ENCODE data around the gene RPS19. TPM values are rescaled to one million over a fixed set of nuclear protein-coding genes. Genes with fewer than 3 reads are reported as not detected.
"Not testable (repeated sequence)": the region's sequence is repeated elsewhere in the genome, so short reads cannot be mapped to it uniquely, and the experiment has no call there.

RPS19 gene
- polyA plus RNA-seq, 3 donors: 1,302 to 1,867 (median 1,631) TPM

DNA sequence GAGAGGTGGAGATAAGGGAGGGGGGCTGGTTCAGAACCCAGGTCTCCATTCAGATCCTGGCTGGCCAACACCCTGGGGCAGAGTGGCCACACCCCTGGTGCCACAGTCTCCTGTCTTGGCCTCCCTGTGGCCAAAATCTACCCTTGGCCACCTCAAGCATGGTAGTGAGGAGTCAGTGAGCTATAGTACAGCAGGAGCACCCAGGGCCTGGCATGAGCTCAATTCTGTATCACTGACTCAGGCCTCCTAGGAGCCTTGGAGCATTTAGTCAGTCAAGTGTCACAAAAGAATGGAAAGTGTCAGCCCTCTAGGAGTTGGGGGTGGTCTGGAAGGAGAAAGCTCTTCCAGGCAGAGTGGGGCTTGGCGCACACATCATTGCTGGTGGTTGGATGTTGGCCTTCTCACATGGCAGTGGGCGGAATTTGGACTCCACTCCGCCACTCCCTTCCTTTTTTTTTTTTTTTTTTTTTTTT, 10.4 kb downstream of the RPS19 start:
- DNase-seq (ENCODE audit: extremely low read depth in 1 of 11, low read depth in 9 of 11, low spot score in 4 of 11): no peak

DNA sequence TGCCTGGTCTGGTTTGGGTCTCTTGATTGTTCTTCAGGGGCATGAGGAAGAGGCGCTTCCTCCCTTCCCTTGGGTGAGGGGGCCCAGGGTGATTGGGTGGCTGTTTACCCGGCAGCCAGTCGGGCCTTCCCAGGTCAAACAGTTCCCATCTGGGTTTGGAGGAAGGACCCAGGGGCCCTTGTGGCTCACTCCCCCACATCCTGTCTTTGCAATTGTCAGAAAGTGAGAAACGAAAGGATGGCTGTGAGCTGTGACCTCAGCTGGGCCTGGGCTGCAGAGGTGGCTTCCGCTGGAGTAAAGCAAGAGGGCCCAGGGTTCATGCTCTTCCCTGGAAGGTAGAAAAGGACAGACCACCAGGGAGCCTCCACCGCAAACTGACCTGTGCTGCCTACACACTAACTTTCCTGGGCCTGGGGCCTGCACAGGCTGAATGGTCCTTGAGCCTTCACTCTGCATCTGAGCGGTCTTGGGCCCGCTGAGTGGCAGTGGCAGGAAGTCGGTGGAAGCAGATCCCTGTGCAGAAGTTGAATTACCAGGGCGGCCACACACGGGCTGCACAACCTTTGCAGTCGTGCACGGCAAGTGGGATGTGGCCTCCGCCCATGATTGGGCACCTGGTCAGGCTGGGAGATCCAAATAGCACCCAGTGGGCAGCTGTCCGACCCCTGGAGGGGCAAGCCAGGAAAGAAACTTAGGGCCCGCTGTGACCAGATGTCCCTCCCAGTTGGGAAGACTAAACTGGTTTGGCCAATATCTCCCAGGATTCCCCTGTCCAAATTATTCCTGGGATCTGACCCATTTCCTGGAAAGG, 11.7 kb downstream of the RPS19 start:
- no peak for DNase-seq (ENCODE audit: extremely low read depth in 1 of 11, low read depth in 9 of 11, low spot score in 4 of 11)

DNA sequence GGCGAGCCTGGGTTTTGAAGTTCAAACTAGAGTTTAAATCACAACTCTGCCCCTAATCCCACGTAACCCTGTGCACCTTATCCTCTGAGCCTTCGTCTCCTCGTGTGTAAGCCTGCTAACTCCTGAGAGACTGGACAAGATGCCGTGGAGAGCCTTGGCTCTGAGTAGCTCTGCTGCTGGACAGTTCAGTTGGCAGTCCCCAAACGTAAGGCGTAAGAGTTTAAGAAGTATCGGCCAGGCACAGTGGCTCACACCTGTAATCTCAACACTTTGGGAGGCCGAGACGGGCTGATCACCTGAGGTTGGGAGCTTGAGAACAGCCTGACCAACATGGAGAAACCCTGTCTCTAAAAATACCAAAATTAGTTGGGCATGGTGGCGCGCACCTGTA, 12.3 kb downstream of the RPS19 start:
- no peak for DNase-seq (ENCODE audit: extremely low read depth in 1 of 11, low read depth in 9 of 11, low spot score in 4 of 11)

DNA sequence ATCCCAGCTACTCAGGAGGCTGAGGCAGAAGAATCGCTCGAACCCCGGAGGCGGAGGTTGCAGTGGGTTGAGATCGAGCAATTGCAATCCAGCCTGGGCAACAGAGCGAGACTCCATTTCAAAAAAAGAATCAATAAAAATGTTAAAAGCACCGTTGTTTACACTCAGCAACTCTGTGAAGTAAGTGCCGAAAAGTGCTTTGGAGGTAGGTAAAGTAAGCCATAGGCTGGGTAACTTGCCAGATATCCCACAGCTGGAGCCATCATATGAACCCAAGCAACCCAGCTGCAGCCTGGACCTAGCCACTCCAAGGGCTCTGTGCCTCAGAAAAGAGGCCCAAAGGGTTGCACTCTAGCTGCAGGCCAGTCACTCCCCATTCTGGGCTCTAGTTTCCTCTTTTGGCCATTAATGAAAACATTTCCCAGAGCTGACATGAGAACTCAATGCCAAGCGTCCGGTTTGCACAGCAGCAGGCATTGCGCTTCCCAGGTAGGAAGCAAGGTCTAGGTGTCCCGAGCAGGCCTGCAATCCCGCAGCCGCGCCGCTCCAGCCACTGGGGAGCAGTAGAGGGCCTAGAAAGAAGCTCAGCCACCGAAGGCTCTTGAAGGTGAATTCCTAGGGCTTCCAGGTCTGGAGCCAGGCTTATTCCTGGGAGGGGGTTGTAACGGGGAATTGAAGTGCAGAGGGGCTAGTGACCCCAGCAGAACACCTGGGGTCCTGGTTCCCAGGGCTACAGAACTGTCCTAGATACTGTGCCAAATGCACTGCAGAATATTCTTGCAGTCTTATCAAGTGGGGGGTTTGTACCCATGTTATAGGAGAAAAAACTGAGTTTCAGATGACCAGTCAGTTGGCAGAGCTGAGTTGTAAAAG, 13.0 kb downstream of the RPS19 start:
- DNase-seq (ENCODE audit: extremely low read depth in 1 of 11, low read depth in 9 of 11, low spot score in 4 of 11): peak in 3 of 11 donors; percentile 42 to 57 (median 47)

DNA sequence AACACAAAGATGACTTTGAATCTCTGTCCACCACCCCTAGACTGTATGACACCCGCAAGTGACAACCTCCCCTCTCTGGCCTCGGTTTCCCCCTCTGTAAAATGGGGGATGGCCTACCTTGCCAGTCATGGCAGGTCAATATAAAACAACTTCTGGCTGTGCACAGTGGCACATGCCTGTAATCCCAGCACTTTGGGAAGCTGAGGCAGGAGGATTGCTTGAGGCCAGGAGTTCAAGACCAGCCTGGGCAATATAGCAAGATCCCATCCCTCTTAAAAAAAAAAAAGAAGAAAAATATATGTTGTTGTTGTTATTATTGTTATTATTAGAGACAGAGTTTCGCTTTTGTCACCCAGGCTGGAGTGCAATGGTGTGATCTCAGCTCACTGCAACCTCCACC, 15.9 kb downstream of the RPS19 start:
- not testable (repeated sequence) for DNase-seq (ENCODE audit: extremely low read depth in 1 of 11, low read depth in 9 of 11, low spot score in 4 of 11)

DNA sequence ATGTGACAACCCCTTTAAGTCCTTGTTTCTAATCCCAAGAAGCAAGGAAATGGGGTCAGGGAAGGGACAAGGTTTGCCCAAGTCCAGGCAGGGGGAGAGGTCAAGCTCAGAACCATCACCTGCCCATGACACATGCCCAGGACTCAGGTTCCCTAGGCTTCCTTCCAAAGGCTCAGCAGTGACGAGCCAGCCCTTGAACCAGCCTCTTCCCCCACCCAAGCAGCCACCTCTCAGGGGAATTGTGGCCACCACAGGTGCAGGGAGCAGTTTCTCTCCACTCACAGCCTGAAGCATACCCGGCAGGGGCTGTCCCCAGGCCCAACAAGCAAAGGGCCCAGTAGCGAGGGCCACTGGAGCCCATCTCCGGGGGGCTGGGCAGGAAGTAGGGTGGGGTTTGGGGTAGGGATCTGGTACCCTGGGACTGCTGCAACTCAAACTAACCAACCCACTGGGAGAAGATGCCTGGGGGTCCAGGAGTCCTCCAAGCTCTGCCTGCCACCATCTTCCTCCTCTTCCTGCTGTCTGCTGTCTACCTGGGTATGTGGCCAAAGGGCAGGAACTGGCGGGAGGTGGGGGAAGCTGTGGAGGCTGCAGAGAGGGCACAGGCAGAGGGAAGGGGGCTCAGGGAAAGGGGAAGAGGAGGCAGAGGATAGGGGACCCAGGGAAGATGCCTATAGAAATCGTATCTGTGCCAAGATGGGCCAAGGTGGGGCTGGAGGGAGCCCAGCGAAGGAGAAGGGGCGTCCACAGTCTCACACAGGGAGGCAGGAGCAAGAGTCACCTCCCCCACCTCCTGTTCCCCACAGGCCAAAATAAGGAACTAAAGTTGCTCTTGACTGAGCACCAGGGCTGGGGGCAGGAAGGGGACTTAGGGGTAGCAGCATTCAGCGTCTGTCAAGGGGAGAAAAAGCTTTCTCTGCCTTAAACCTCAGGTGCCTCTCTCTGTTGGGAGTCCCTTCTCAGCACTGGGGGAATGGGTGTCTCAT, 17.1 kb downstream of the RPS19 start, which contains the start of gene CD79A:
CD79A (plus strand) TSS at position 433 of the 986 bp plus-strand sequence; CDS start at position 459, 26 bp downstream.
- no peak for DNase-seq (ENCODE audit: extremely low read depth in 1 of 11, low read depth in 9 of 11, low spot score in 4 of 11)

DNA sequence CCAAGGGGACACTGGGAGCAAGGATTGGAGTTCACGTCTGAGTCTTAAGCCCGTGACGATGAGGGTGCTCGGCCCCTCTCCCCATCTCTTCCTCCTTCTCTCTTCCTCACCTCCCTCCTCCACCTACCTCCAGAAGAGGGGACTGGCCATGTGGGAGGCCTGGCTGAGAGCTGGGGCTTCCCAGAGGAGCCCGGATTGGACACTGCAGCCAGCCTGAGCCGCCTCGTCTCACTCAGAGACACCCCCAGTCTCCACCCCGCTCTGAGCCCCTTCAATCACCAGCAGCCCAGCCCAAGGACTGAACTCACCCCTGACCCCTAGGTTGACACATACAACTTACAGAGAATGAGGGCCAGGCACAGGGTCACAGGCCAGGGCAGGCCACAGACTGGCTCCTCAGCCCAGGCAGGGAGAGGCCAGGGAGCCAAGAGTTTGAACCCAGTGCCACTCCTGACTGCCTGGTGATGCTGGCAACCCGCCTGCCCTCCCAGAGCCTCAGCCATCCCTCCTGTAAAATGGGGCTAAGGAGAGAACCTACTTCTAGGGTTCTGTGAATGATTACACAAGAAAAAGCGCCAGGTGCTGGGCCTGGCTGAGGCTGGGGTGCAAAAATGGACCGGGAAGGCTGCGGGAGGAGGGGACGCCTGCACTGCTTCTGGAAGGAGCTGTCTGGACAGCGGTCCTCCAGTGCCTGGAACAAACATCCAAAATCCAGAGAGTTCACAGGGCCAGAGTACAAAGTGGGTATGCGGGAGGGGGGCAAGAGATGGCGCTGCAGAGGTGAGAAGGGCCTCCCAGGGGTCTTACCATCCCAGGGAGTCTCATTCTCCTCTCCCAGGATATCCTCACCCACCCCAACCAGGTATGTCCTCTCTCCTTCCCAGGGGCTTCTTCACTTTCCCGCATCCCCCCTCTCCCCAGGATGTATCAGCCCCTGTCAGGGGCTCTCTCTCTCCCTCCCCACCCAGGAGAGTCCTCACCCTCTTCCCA, 18.2 kb downstream of the RPS19 start:
- no peak for DNase-seq (ENCODE audit: extremely low read depth in 1 of 11, low read depth in 9 of 11, low spot score in 4 of 11)

DNA sequence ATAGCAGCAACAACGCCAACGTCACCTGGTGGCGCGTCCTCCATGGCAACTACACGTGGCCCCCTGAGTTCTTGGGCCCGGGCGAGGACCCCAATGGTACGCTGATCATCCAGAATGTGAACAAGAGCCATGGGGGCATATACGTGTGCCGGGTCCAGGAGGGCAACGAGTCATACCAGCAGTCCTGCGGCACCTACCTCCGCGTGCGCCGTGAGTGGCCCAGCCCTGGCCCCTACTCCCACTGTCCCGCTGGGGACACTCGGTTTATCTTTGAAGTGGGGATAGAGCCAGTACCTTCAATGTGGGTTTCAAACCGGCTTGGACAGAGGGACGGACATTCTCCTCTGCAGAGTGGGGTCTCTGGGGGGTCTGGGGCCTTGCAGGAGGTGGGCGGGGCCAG, 19.0 kb downstream of the RPS19 start:
- DNase-seq (ENCODE audit: extremely low read depth in 1 of 11, low read depth in 9 of 11, low spot score in 4 of 11): no peak

DNA sequence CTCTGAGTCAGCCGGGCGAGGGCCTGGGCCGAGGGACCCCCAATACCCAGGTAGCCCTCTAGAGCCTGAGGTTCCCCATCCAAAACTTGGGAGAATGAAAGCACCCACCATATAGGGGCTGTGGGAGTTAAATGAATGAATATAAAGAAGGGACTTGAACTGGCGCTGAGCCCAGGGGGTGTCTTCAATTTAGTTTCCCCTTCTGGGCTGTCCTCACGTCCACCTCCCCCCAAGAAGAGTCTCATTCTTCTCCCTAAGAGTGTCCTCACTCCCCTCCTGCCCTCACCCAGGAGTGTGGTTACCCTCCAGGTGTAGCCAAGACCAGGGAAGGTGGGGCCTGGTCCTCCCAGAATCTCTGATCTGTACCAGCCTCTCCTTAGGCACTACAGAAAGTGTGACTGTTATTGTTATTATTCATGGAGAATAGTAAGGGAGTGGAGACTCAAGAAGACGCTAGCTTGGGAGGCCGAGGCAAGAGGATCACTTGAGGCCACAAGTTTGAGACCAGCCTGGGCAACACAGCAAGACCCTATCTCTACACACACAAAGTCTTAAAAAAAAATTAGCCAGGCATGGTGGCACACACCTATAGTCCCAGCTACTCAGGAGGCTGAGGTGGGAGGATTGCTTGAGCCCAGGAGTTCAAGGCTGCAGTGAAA, 19.7 kb downstream of the RPS19 start:
- DNase-seq (ENCODE audit: extremely low read depth in 1 of 11, low read depth in 9 of 11, low spot score in 4 of 11): no peak

DNA sequence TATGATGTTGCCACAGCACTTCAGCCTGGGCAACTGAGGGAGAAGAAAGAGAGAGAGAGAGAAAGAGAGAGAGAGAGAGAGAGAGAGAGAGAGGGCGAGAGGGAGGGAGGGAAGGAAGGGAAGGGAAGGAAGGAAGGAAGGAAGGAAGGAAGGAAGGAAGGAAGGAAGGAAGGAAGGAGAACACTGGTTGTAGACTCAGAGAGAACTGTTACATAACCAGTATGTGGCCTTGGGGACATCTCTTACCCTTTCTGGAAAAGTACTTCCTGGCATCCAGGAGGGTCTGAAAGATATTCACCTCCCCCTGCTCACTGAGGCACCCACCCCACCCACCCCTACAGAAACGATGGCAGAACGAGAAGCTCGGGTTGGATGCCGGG, 20.3 kb downstream of the RPS19 start:
- no peak for DNase-seq (ENCODE audit: extremely low read depth in 1 of 11, low read depth in 9 of 11, low spot score in 4 of 11)

DNA sequence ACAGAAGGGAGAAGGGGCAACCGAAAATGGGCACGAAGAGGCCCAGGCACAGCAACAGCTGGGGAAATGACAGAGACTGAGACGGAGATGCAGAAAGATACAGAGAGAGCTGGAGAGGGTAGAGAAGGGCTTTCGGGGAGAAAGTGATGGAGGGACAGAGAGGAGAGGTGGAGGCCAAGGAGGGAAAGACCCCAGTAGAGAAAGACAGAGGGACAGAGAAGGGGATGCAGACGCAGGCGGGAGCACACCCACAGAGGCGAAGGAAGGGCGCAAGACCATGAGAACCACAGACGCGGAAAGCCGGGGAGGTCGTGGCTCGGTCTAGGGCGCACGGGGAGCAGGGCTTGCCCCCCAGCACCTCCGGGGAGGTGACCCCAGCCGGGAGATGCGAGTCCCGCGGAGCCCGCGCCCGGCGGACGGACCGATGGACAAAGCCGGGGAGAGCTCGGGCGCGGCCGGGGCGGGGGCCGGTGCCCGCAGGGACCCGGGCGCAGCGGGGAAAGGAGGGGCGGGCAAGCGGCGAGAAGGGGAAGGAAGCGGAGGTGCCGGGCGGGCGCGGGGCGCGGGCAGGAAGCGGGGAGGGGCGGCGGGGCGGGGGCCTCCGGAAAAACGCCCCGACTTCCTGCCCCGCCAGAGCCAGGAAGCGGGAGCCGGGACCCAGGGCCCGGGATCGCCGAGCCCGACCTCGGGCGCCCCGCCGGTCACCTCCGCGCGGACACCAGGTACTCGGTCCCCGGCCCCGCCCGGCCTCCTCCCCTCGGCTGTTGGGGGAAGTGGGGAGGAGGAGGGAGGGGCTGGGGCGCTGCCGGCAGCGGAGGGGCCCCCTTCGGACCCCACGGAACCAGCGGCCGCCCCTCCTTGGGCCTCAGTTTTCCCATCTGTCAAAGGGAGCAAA, 22.8 kb downstream of the RPS19 start, which contains the start of gene ARHGEF1:
ARHGEF1 (plus strand) TSS at position 617 of the 895 bp plus-strand sequence. CDS start 4,899 bp downstream, outside the sequence.
- no peak for DNase-seq (ENCODE audit: extremely low read depth in 1 of 11, low read depth in 9 of 11, low spot score in 4 of 11)

DNA sequence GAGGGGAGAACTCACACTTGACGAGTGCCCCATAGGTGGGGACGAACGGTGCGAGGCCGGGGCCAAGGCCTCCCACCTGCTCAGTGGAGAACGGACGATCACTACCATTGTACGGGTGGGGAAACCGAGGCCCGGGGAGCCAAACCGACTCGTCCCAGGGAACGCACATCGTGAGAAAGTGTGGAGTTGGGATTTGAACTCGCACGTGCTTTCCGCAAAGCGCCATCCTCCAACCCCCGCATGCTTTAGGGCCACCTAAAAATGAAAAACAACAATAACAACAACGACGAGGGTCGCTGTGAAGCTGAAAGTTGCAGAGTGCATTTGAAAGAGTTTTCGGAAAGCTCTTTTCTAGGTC, 23.4 kb downstream of the RPS19 start:
- no peak for DNase-seq (ENCODE audit: extremely low read depth in 1 of 11, low read depth in 9 of 11, low spot score in 4 of 11)

DNA sequence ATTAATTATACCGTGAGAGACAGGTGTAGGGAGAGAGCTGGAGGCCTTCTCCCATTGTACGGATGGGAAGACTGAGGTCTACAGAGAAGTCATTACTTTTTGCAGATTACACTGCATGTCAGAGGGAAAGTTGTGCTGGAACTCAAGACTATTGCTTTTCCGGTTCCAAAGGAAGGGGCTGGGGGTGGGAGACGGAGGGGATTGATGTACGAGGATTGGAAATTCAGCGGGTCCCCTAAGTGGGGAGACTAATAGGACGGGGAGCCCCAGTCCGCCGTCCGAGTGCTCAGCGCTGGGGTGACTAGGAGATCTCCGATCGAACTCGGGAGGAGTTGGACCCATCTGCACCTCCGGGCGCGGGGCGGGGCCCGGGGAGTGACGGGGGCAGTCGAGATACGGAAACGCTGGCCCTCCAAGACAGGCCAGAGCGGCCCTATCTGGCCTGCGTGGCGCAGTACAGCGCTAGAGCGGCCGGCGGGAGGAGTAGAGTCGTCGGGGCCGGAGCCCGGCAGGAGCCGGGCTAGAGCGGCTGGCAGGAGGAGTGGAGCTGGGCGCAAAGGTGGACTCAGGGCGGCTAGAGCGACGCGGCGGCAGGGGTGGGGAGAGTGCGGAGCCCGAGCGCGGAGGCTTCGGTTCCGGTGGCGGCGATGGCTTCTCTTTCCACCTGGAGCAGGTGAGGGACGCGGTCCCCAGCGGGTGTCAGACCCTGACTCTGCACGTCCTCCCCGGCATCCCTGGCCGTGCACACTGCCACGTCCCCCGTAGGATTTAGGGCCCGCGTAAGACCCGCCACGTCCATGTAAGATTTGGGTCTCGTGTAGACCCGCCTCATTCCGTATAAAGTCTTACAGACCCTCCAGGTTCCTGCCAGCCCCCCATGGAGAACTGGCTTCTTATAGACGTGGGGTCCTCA, 24.0 kb downstream of the RPS19 start:
- peak in 10 of 11 donors; percentile 74 to 92 (median 87) for DNase-seq (ENCODE audit: extremely low read depth in 1 of 11, low read depth in 9 of 11, low spot score in 4 of 11)

DNA sequence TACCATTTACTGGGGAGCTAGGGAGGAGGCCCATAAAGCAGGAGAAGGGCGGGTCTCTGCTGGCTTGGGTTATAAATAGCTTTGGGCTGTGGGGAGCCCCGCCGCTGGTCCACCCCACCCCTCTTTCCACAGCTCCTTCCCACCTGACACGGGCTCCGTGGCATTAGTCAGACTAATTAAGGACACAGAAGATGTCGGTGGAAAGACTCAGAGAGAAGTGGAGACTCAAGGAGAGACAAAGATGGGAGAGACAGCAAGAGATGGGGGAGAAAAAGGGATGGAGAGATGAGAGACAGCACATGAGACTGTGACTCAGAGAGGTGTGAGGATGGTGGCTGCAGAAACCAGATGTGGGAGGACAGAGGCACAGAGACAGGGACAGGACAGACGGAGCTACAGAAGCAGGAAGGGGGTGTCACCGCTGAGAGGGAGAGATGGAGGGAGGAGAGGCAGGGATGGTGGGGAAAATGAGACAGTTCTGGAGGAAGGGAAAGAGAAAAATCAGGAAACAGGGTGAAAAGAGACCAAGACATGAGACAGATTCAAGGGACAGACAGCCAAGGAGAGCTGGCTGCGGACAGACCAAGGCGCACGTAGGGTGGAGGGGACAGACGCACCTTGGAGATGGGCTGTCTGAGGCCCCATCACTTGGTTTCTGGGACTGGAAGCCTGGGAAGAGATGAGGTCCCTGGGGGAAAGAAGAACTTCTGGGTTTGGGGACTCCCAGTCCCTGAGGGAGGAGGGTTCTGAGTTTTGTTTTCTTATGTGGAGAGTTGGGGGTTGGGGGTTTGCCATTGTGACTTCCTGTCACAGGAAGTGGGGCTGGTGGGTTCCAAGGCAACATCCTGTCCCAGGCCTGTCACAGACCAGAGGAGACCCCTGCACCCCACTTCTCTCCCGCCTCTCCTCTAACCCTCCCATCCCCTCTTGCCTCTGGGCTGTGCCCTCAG, 27.0 kb downstream of the RPS19 start:
- DNase-seq (ENCODE audit: extremely low read depth in 1 of 11, low read depth in 9 of 11, low spot score in 4 of 11): no peak
